ENCODE measurements around the gene GNA15.

DNA sequence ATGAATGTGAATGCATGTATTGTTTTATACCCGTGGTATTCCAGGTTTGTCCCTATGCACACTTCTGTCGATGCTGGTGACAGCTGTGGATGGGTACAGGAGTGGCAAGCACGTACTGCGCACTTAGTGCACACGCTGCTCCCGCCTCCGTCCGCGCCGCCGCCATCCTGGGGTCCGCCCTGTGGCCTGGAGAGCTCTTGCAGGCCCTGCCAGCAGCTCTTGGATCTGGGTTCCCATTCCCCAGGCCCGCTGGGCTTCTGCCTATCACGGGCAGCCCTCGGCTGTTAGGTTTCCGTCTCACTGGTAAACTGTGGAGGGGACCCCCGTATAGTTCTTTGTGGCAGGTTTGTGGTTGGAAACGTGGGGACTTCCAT is 37.7 kb upstream of the GNA15 start:
- TF ChIP-seq TAF1 (IDR thresholded peaks at IDR 0.05; ENCODE audit: low read depth, low read length) (no peak), POLR2A (IDR thresholded peaks at IDR 0.05; ENCODE audit: low read depth, low read length) (no peak), POLR2AphosphoS5 (IDR thresholded peaks at IDR 0.05; ENCODE audit: low read depth, low read length) (no peak), POU2F2 (IDR thresholded peaks at IDR 0.05; ENCODE audit: low read depth, low read length) (no peak), SPI1 (IDR thresholded peaks at IDR 0.05; ENCODE audit: low read depth, low read length) (no peak)
